T-cell (primary cell): ENCODE data around the gene GBP7. TPM values are rescaled to one million over a fixed set of nuclear protein-coding genes. Genes with fewer than 3 reads are reported as not detected.

ENCODE experiments used
- ATAC-seq, 4 experiments: fragments of 200-7000 bp in 3 of 4; fragments of 150-1000 bp in 1 of 4; cut with Tn5 transposase; replicated peaks in 1 of 4; 1 replicate in 3 of 4; 2 replicates in 1 of 4; pipeline ENCODE4 v1.10.0; 2021; ENCODE audit warnings: moderate library complexity in 3 of 4, mild to moderate bottlenecking in 2 of 4, moderate number of reproducible peaks in 1 of 4
- CTCF ChIA-PET, 2 donors: fragments of 300-600 bp; sonication (Branson Sonifier 250); formaldehyde crosslinking; loops; one replicate each; lab custom pipeline; 2022; ENCODE audit warnings: antibody characterized with exemption in 2 of 2; lab: Charles Lee
- POLR2A ChIA-PET, 2 donors: fragments of 300-600 bp; sonication (Branson Sonifier 250); formaldehyde crosslinking; loops; one replicate each; lab custom pipeline; 2022; ENCODE audit warnings: antibody characterized with exemption in 2 of 2; lab: Charles Lee
- DNase-seq, 35 experiments: peaks; one replicate each; pipeline versions ENCODE4 v3.0.0 to v3.0.0-alpha.2; 2013 to 2023
- H3K27ac ChIP-seq: one replicate; pipeline ENCODE4 v1.5.1; 2013; ENCODE audit warnings: low read length
- H3K27me3 ChIP-seq, 2 experiments: replicated peaks in 1 of 2; 1 replicate in 1 of 2; 2 replicates in 1 of 2; pipeline versions ENCODE4 v1.6.1 to v1.7.0; 2013; ENCODE audit warnings: low read length in 1 of 2, mixed read lengths in 1 of 2; ENCODE audit not compliant: control insufficient read depth in 2 of 2, insufficient read depth in 2 of 2; ENCODE audit errors: extremely low read depth in 1 of 2
- H3K36me3 ChIP-seq, 2 donors: 1 replicate in 1 of 2; 2 replicates in 1 of 2; pipeline versions ENCODE4 v1.6.1 to v1.7.0; 2013; ENCODE audit warnings: low read length in 1 of 2; ENCODE audit not compliant: control insufficient read depth in 2 of 2, insufficient read depth in 1 of 2; ENCODE audit errors: extremely low read depth in 1 of 2
- H3K4me1 ChIP-seq, 2 experiments: 1 replicate in 1 of 2; 2 replicates in 1 of 2; pipeline versions ENCODE4 v1.6.1 to v1.7.0; 2013; ENCODE audit warnings: low read length in 2 of 2, mixed read lengths in 1 of 2; ENCODE audit not compliant: insufficient read depth in 2 of 2, control insufficient read depth in 1 of 2; ENCODE audit errors: extremely low read depth in 1 of 2
- H3K4me3 ChIP-seq, 2 donors: 1 replicate in 1 of 2; 2 replicates in 1 of 2; pipeline versions ENCODE4 v1.5.1 to v1.7.0; 2013; ENCODE audit warnings: mild to moderate bottlenecking in 2 of 2, low read length in 1 of 2, moderate library complexity in 1 of 2; ENCODE audit not compliant: control insufficient read depth in 1 of 2; ENCODE audit errors: extremely low read depth in 1 of 2
- H3K9me3 ChIP-seq: 2 replicates; pipeline ENCODE4 v1.7.0; 2013
- H3K27ac Mint-ChIP-seq, 2 donors: one replicate each; pipeline ENCODE4 v1.8.0; 2020 to 2021; ENCODE audit warnings: mild to moderate bottlenecking in 2 of 2, mixed read lengths in 2 of 2
- H3K27me3 Mint-ChIP-seq, 2 donors: one replicate each; pipeline ENCODE4 v1.8.0; 2021 to 2022; ENCODE audit warnings: mixed read lengths in 2 of 2
- H3K36me3 Mint-ChIP-seq: one replicate; pipeline ENCODE4 v1.8.0; 2021; ENCODE audit warnings: mixed read lengths
- H3K4me1 Mint-ChIP-seq, 3 donors: one replicate each; pipeline ENCODE4 v1.8.0; 2020 to 2022; ENCODE audit warnings: mixed read lengths in 3 of 3, mild to moderate bottlenecking in 1 of 3
- H3K4me3 Mint-ChIP-seq, 3 donors: one replicate each; pipeline ENCODE4 v1.8.0; 2020 to 2022; ENCODE audit warnings: mild to moderate bottlenecking in 3 of 3, mixed read lengths in 3 of 3, moderate library complexity in 3 of 3
- H3K9me3 Mint-ChIP-seq, 3 donors: one replicate each; pipeline ENCODE4 v1.8.0; 2020 to 2022; ENCODE audit warnings: mixed read lengths in 3 of 3
- WGBS: methylation state at CpG from one replicate; pipeline ENCODE4 v1.1.5; 2013; ENCODE audit warnings: missing lambda C conversion rate; ENCODE audit not compliant: insufficient coverage; 5-methylcytosine and 5-hydroxymethylcytosine counted together
- total RNA-seq, 35 experiments: library from RNA in 6 of 35; stranded (reverse) in 6 of 35; fragments of 120-200 nt in 1 of 35; gene quantifications; one replicate each; pipeline versions ENCODE4 v1.2.1 to v1.2.4 and lab custom pipeline; 2013 to 2026

Gene GBP7
- total RNA-seq, 5 donors from 2014 or later (not counting 1 experiment from before 2014, with no cell fraction given): 0.19 to 0.35 (median 0.25) TPM; not detected in 2

GRCh38 chr1:89206373-89206772 is 30.6 kb upstream of the GBP7 start:
- ChIA-PET POLR2A (no interaction called here), CTCF (no interaction called here)
- no CpG with 5 or more reads among the region's 3 CpGs for WGBS
- Histone ChIP-seq H3K27ac (no peak overlapping the region), H3K4me3 (no peak overlapping the region), H3K4me1 (peaks cover 1% of the 10 kb centered on the region in 2 experiments), H3K36me3 (peaks cover 0 to 10% of the 10 kb centered on the region in 2 donors), H3K9me3 (no peaks in the 10 kb centered on the region), H3K27me3 (no peaks in the 10 kb centered on the region)
- Mint-ChIP-seq H3K27me3 (no peaks in the 10 kb centered on the region), H3K27ac (peak overlapping the region in 1 of 2 donors; percentile 32), H3K4me3 (no peak overlapping the region), H3K4me1 (peaks cover 17 to 23% (median 22%) of the 10 kb centered on the region in 3 donors), H3K9me3 (peaks cover 9 to 20% (median 19%) of the 10 kb centered on the region in 3 donors), H3K36me3 (peaks cover 52% of the 10 kb centered on the region)
- ATAC-seq (no peak), DNase-seq (no peak)

GRCh38 chr1:89203166-89203565 is 27.4 kb upstream of the GBP7 start:
- ChIA-PET POLR2A (no interaction called here), CTCF (interaction anchor here (0.6 to 1.4 kb wide), 4 partner anchors 73 to 245 kb away, joined by 3 to 8 read pairs (median 4); no protein-coding TSS in a partner anchor)
- Mint-ChIP-seq H3K4me1 (peaks cover 35 to 49% (median 38%) of the 10 kb centered on the region in 3 donors), H3K36me3 (peaks cover 47% of the 10 kb centered on the region), H3K27ac (no peak overlapping the region), H3K4me3 (no peak overlapping the region), H3K27me3 (no peaks in the 10 kb centered on the region), H3K9me3 (peaks cover 9 to 13% (median 12%) of the 10 kb centered on the region in 3 donors)
- whole genome bisulfite sequencing: no CpG with 5 or more reads among the region's 1 CpG
- H3K27ac ChIP-seq: no peak overlapping the region
- peaks cover 0 to 10% of the 10 kb centered on the region in 2 donors for H3K36me3 ChIP-seq
- no peak for DNase-seq
- H3K27me3 ChIP-seq: no peaks in the 10 kb centered on the region
- H3K4me3 ChIP-seq: no peak overlapping the region
- H3K9me3 ChIP-seq: no peaks in the 10 kb centered on the region
- peaks cover 11 to 16% of the 10 kb centered on the region in 2 experiments for H3K4me1 ChIP-seq
- ATAC-seq: no peak

DNA sequence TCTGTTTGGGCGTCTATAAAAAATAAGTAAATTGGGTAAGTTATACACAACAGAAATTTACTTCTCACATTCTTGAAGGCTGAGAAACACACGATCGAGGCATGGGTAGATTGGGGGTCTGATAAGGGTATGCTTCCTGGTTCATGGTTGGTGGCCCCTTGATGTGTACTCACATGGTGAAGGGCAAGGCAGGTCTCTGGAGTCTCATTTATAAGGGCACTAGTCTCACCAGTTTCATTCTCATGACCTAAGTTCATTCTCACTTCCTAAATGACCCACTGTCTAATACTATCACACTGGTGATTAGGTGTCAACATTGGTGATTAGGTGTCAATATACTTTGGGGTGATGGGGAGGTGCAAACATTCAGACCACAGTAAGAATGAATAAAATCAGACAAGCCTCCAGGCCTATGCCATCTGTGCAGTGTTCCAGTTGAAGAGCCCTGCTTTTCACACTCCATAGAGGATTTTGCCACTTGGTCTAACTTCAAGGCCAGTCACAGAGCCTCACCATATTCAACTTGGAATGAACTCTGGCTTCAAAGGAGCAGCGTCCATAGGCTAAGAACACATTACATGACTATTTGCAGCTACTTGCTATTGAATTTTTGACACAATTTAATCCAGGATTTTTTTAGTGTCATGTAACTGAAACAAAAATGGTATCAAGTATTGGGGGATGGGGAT is 25.4 kb upstream of the GBP7 start:
- peaks cover 47% of the 10 kb centered on the region for H3K36me3 Mint-ChIP-seq
- H3K4me3 ChIP-seq: peak overlapping the region in 1 of 2 donors; percentile 14

GRCh38 chr1:89200663-89201062 is 24.9 kb upstream of the GBP7 start:
- peak overlapping the region in 1 of 2 donors; percentile 14 for H3K4me3 ChIP-seq
- Mint-ChIP-seq H3K27me3 (no peaks in the 10 kb centered on the region), H3K27ac (peak overlapping the region; percentile 97 to 99), H3K4me3 (peak overlapping the region; percentile 94 to 98 (median 95)), H3K36me3 (peaks cover 46% of the 10 kb centered on the region), H3K9me3 (peaks cover 6 to 9% (median 8%) of the 10 kb centered on the region in 3 donors), H3K4me1 (peaks cover 57 to 72% (median 57%) of the 10 kb centered on the region in 3 donors)
- WGBS: no CpG with 5 or more reads among the region's 2 CpGs
- no peaks in the 10 kb centered on the region for H3K9me3 ChIP-seq
- peaks cover 16% of the 10 kb centered on the region in 2 experiments for H3K4me1 ChIP-seq
- H3K36me3 ChIP-seq: peaks cover 0 to 14% of the 10 kb centered on the region in 2 donors
- no peaks in the 10 kb centered on the region for H3K27me3 ChIP-seq
- peak overlapping the region; percentile 60 for H3K27ac ChIP-seq
- ATAC-seq: peak; percentile 48 to 84 (median 51)
- POLR2A ChIA-PET: interaction anchor here in 1 of 2 donors (0.6 kb wide), 1 partner anchor 57 kb away, joined by 3 read pairs; no protein-coding TSS in a partner anchor
- DNase-seq: peak in 3 of 35 experiments; percentile 4 to 53 (median 11)
- CTCF ChIA-PET: interaction anchor here in 1 of 2 donors (0.6 to 1.7 kb wide), 5 partner anchors 19 to 201 kb away, joined by 3 to 5 read pairs (median 4); partner anchors contain the start of gene GBP2

More for the DNA sequence above, 25.4 kb upstream of the GBP7 start:
- peak overlapping the region; percentile 60 for H3K27ac ChIP-seq
- ChIA-PET POLR2A (interaction anchor here in 1 of 2 donors (1.0 kb wide), 1 partner anchor 18 kb away, joined by 5 read pairs; no protein-coding TSS in a partner anchor), CTCF (no interaction called here)
- H3K4me3 Mint-ChIP-seq: peak overlapping the region; percentile 94 to 98 (median 95)
- H3K27ac Mint-ChIP-seq: peak overlapping the region; percentile 97 to 99
- no peaks in the 10 kb centered on the region for H3K27me3 Mint-ChIP-seq
- no peaks in the 10 kb centered on the region for H3K9me3 ChIP-seq
- no CpG with 5 or more reads among the region's 4 CpGs for WGBS
- peak in 3 of 35 experiments; percentile 2 to 28 (median 14) for DNase-seq
- H3K9me3 Mint-ChIP-seq: peaks cover 6 to 9% (median 8%) of the 10 kb centered on the region in 3 donors
- H3K27me3 ChIP-seq: no peaks in the 10 kb centered on the region
- H3K4me1 ChIP-seq: peaks cover 16% of the 10 kb centered on the region in 2 experiments
- peak in 1 of 4 experiments; percentile 20 for ATAC-seq
- peaks cover 0 to 14% of the 10 kb centered on the region in 2 donors for H3K36me3 ChIP-seq
- peaks cover 51 to 66% (median 51%) of the 10 kb centered on the region in 3 donors for H3K4me1 Mint-ChIP-seq

DNA sequence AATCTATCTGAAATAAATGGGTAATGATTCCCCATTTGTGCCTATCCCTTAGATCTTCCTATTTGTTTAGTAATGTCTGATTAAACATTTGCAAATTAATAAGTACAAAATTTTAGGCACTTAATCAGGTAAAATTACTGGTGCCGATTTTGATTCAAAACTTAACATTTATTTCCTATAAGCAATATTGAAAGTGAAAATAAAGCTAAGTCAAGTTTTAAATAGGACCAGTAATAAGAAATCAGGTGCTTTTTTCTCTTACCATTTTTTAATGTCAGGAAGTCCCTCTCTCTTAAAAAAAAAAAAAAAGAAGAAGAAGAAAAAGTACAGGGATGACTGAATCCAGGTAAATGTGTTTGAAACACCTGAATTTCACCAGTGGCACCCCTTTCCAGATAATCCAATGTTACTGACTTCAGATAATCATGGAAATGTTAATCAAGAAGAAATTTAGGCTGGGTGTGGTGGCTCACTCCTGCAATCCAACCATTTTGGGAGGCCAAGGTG is 23.8 kb upstream of the GBP7 start:
- Histone ChIP-seq H3K27me3 (no peaks in the 10 kb centered on the region), H3K9me3 (no peaks in the 10 kb centered on the region), H3K4me3 (peak overlapping the region; percentile 20 to 75), H3K4me1 (peaks cover 16 to 23% of the 10 kb centered on the region in 2 experiments), H3K27ac (peak overlapping the region; percentile 83), H3K36me3 (peaks cover 0 to 15% of the 10 kb centered on the region in 2 donors)
- Mint-ChIP-seq H3K36me3 (peaks cover 51% of the 10 kb centered on the region), H3K9me3 (peaks cover 6 to 8% (median 6%) of the 10 kb centered on the region in 3 donors), H3K27ac (peak overlapping the region; percentile 97 to 99), H3K4me1 (peaks cover 67 to 83% (median 68%) of the 10 kb centered on the region in 3 donors), H3K4me3 (peak overlapping the region; percentile 94 to 98 (median 95)), H3K27me3 (no peaks in the 10 kb centered on the region)
- no CpG with 5 or more reads among the region's 1 CpG for WGBS
- ChIA-PET CTCF (interaction anchor here in 1 of 2 donors (0.6 to 1.7 kb wide), 8 partner anchors 51 to 216 kb away, joined by 3 to 6 read pairs (median 4); partner anchors contain the start of genes GBP1 and GBP2), POLR2A (interaction anchor here (0.6 to 1.2 kb wide), 3 partner anchors 68 to 166 kb away, joined by 3 read pairs; no protein-coding TSS in a partner anchor)
- ATAC-seq: no peak
- DNase-seq: peak in 1 of 35 experiments; percentile 38
